Common myeloid progenitor, CD34-positive (primary cell): ENCODE data around the gene TNPO3.
"Not testable (repeated sequence)": the region's sequence is repeated elsewhere in the genome, so short reads cannot be mapped to it uniquely, and the experiment has no call there.

Source experiments
- CTCF ChIA-PET: fragments of 350-600 bp; sonication (Branson Sonifier 250); formaldehyde crosslinking; loops from one replicate; lab custom pipeline; 2021; ENCODE audit warnings: antibody characterized with exemption; lab: Charles Lee
- POLR2A ChIA-PET: fragments of 350-600 bp; sonication (Branson Sonifier 250); formaldehyde crosslinking; loops from one replicate; lab custom pipeline; 2021; ENCODE audit warnings: antibody characterized with exemption; lab: Charles Lee
- DNase-seq, 3 donors: peaks; one replicate each; pipeline versions ENCODE4 v3.0.0 to v3.0.0-alpha.2; 2013
- H3K27ac ChIP-seq, 2 experiments: 1 replicate in 1 of 2; 2 replicates in 1 of 2; pipeline ENCODE4 v1.7.0; 2013; ENCODE audit warnings: inconsistent platforms in 2 of 2, low read length in 2 of 2, mild to moderate bottlenecking in 2 of 2, low read depth in 1 of 2, moderate library complexity in 1 of 2; ENCODE audit not compliant: severe bottlenecking in 2 of 2, insufficient read depth in 1 of 2, poor library complexity in 1 of 2
- H3K27me3 ChIP-seq, 5 experiments: replicated peaks in 2 of 5; 1 replicate in 3 of 5; 2 replicates in 2 of 5; pipeline versions ENCODE4 v1.6.1 to v1.7.0; 2013; ENCODE audit warnings: low read length in 4 of 5, mild to moderate bottlenecking in 2 of 5, moderate library complexity in 2 of 5, inconsistent platforms in 1 of 5; ENCODE audit not compliant: insufficient read depth in 5 of 5, control insufficient read depth in 4 of 5
- H3K36me3 ChIP-seq, 4 experiments: 1 replicate in 2 of 4; 2 replicates in 2 of 4; pipeline versions ENCODE4 v1.6.1 to v1.7.0; 2013; ENCODE audit warnings: low read length in 3 of 4, control low read depth in 1 of 4, mild to moderate bottlenecking in 1 of 4; ENCODE audit not compliant: control insufficient read depth in 4 of 4, insufficient read depth in 4 of 4
- H3K4me1 ChIP-seq, 4 experiments: 1 replicate in 3 of 4; 2 replicates in 1 of 4; pipeline versions ENCODE4 v1.6.1 to v1.7.1; 2013; ENCODE audit warnings: low read length in 3 of 4, mild to moderate bottlenecking in 3 of 4, control low read depth in 1 of 4, inconsistent platforms in 1 of 4, moderate library complexity in 1 of 4; ENCODE audit not compliant: control insufficient read depth in 4 of 4, insufficient read depth in 4 of 4; ENCODE audit errors: control extremely low read depth in 1 of 4
- H3K4me3 ChIP-seq, 7 experiments: 1 replicate in 4 of 7; 2 replicates in 3 of 7; pipeline versions ENCODE4 v1.5.1 to v1.7.0; 2013; ENCODE audit warnings: mild to moderate bottlenecking in 7 of 7, low read length in 6 of 7, moderate library complexity in 6 of 7, inconsistent platforms in 2 of 7, low read depth in 2 of 7, control low read depth in 1 of 7; ENCODE audit not compliant: insufficient read depth in 4 of 7, control insufficient read depth in 1 of 7; ENCODE audit errors: extremely low read depth in 1 of 7
- H3K9me3 ChIP-seq, 5 experiments: 1 replicate in 4 of 5; 2 replicates in 1 of 5; pipeline versions ENCODE4 v1.6.1 to v1.7.1; 2013; ENCODE audit warnings: low read length in 4 of 5, mild to moderate bottlenecking in 2 of 5, inconsistent platforms in 1 of 5, low read depth in 1 of 5, moderate library complexity in 1 of 5; ENCODE audit not compliant: control insufficient read depth in 4 of 5, insufficient read depth in 2 of 5; ENCODE audit errors: control extremely low read depth in 1 of 5
- WGBS: methylation state at CpG from one replicate; pipeline ENCODE4 v1.1.5; 2013; ENCODE audit not compliant: insufficient coverage; 5-methylcytosine and 5-hydroxymethylcytosine counted together

TNPO3 gene

GRCh38 chr7:129072479-129073011 lies 17.6 kb upstream of the TNPO3 start:
- POLR2A ChIA-PET, result no interaction called here
- no peak overlapping the region for H3K4me3 ChIP-seq
- H3K27me3 ChIP-seq, result peaks cover 0 to 2% (median 0%) of the 10 kb centered on the region in 5 experiments
- CTCF ChIA-PET, result interaction anchor here (1.0 to 1.2 kb wide), 2 partner anchors 13 to 33 kb away, joined by 3 read pairs; no protein-coding TSS in a partner anchor
- H3K27ac ChIP-seq, result no peak overlapping the region
- no peaks in the 10 kb centered on the region for H3K36me3 ChIP-seq
- H3K4me1 ChIP-seq, result peaks cover 3 to 41% (median 20%) of the 10 kb centered on the region in 4 experiments
- 51% methylated on average over 6 of the region's 9 CpGs for WGBS
- no peaks in the 10 kb centered on the region for H3K9me3 ChIP-seq
- DNase-seq, result peak in 2 of 3 donors; percentile 55 to 64

GRCh38 chr7:129069021-129069420 lies 14.1 kb upstream of the TNPO3 start:
- CTCF ChIA-PET, result interaction anchor here (1.1 to 5.1 kb wide), 3 partner anchors 11 to 50 kb away, joined by 3 to 18 read pairs (median 5); no protein-coding TSS in a partner anchor
- DNase-seq, result peak; percentile 24 to 71 (median 57)

GRCh38 chr7:129067943-129068548 lies 13.1 kb upstream of the TNPO3 start:
- 83% methylated on average over 1 of the region's 5 CpGs for WGBS
- no peaks in the 10 kb centered on the region for H3K36me3 ChIP-seq
- peak overlapping the region in 1 of 2 experiments; percentile 75 for H3K27ac ChIP-seq
- H3K9me3 ChIP-seq, result no peaks in the 10 kb centered on the region
- H3K4me1 ChIP-seq, result peaks cover 4 to 44% (median 20%) of the 10 kb centered on the region in 4 experiments
- DNase-seq, result peak in 2 of 3 donors; percentile 35 to 51
- peaks cover 0 to 2% (median 0%) of the 10 kb centered on the region in 5 experiments for H3K27me3 ChIP-seq
- POLR2A ChIA-PET, result no interaction called here
- H3K4me3 ChIP-seq, result no peak overlapping the region
- CTCF ChIA-PET, result interaction anchor here (2.0 to 5.1 kb wide), 3 partner anchors 12 to 23 kb away, joined by 5 to 18 read pairs (median 9); no protein-coding TSS in a partner anchor

More at GRCh38 chr7:129069021-129069420, 14.1 kb upstream of the TNPO3 start:
- H3K4me3 ChIP-seq, result peak overlapping the region in 3 of 7 experiments; percentile 19 to 68 (median 20)
- H3K27ac ChIP-seq, result no peak overlapping the region
- WGBS, result 0% methylated on average over 3 of the region's 5 CpGs
- no peaks in the 10 kb centered on the region for H3K9me3 ChIP-seq
- no peaks in the 10 kb centered on the region for H3K36me3 ChIP-seq
- peaks cover 4 to 46% (median 20%) of the 10 kb centered on the region in 4 experiments for H3K4me1 ChIP-seq
- peaks cover 0 to 2% (median 0%) of the 10 kb centered on the region in 5 experiments for H3K27me3 ChIP-seq
- POLR2A ChIA-PET, result no interaction called here

DNA sequence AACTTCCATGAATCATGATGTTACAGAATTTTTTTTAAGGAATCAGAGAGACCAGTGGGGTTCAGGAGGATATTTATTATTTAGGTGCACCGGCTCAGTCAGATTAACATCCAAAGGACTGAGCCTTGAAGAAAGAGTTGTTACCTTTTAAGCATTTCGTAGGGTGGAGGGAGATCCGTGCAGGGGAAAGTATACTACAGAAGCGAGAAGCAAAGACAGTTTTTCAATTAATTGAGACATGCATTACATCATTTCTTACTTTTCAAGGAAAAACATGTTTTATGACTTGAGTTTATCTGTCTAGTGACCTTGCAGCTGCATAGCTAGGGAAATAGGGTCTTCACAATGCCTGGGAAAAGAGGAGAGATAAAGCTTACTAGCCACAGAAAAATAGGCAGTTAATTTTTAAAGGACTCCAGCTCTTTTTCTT lies 12.2 kb upstream of the TNPO3 start:
- Histone ChIP-seq H3K4me1 (peaks cover 4 to 35% (median 14%) of the 10 kb centered on the region in 4 experiments), H3K27ac (peak overlapping the region in 1 of 2 experiments; percentile 75)
- DNase-seq, result peak in 1 of 3 donors; percentile 25
- not testable (repeated sequence) for H3K4me3 ChIP-seq, H3K9me3 ChIP-seq, H3K27me3 ChIP-seq, H3K36me3 ChIP-seq
- POLR2A ChIA-PET, result interaction anchor here (1.0 kb wide), 1 partner anchor 114 kb away, joined by 3 read pairs; no protein-coding TSS in a partner anchor
- CTCF ChIA-PET, result interaction anchor here (1.6 to 5.1 kb wide), 4 partner anchors 12 to 24 kb away, joined by 4 to 18 read pairs (median 7); partner anchors contain the start of gene TNPO3
- 100% methylated on average over 2 of the region's 4 CpGs for WGBS

- Histone ChIP-seq H3K36me3 (no peaks in the 10 kb centered on the region), H3K27ac (peak overlapping the region in 1 of 2 experiments; percentile 75), H3K9me3 (peaks cover 0 to 5% (median 2%) of the 10 kb centered on the region in 5 experiments), H3K4me1 (peaks cover 4 to 31% (median 12%) of the 10 kb centered on the region in 4 experiments), H3K27me3 (peaks cover 0 to 2% (median 0%) of the 10 kb centered on the region in 5 experiments), H3K4me3 (no peak overlapping the region)
- ChIA-PET CTCF (interaction anchor here (1.2 to 5.1 kb wide), 5 partner anchors 10 to 26 kb away, joined by 3 to 18 read pairs (median 9); partner anchors contain the start of gene TNPO3), POLR2A (interaction anchor here (1.0 kb wide), 1 partner anchor 113 kb away, joined by 3 read pairs; no protein-coding TSS in a partner anchor)
- DNase-seq, result peak in 1 of 3 donors; percentile 26
- 91% methylated on average over 11 of the region's 11 CpGs for WGBS
Observed at GRCh38 chr7:129066290-129067131, 11.6 kb upstream of the TNPO3 start.

DNA sequence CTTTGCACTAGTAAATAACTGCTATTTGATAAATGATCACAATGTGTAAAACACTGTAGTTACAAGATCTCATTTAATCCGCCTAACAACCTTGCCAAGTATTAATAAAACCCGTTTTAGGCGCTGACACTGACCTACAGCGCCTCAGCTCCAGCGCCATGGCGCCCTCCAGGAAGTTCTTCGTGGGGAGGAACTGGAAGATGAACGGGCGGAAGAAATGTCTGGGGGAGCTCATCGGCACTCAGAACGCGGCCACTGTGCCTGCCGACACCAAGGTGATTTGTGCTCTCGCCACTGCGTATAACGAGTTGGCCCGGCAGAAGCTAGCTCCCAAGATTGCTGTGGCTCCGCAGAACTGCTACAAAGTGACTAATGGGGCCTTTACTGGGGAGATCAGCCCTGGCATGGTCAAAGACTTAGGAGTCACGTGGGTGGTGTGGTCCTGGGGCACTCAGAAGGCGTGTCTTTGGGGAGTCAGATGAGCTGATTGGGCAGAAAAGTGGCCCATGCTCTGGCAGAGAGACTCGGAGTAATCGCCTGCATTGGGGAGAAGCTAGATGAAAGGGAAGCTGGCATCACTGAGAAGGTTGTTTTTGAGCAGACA lies 1.1 kb upstream of the TNPO3 start:
- H3K4me3 ChIP-seq, result peak overlapping the region in 4 of 7 experiments; percentile 28 to 99 (median 96)

More for the DNA sequence above, 1.1 kb upstream of the TNPO3 start:
- Histone ChIP-seq H3K27me3 (peaks cover 0 to 1% (median 0%) of the 10 kb centered on the region in 5 experiments), H3K36me3 (peaks cover 0 to 5% (median 0%) of the 10 kb centered on the region in 4 experiments), H3K4me1 (peaks cover 13 to 26% (median 16%) of the 10 kb centered on the region in 4 experiments), H3K9me3 (no peaks in the 10 kb centered on the region), H3K27ac (peak overlapping the region in 1 of 2 experiments; percentile 100)
- 91% methylated on average over 21 of the region's 22 CpGs for WGBS
- ChIA-PET CTCF (interaction anchor here (1.1 to 3.9 kb wide), 4 partner anchors 10 to 108 kb away, joined by 3 to 31 read pairs (median 4); no protein-coding TSS in a partner anchor), POLR2A (interaction anchor here (0.6 to 1.8 kb wide), 2 partner anchors 8 to 26 kb away, joined by 3 to 10 read pairs; no protein-coding TSS in a partner anchor)
- DNase-seq, result no peak
